Neural progenitor cell (in vitro differentiated cells): Measurements from ENCODE around the gene CAMSAP1.
"Not testable (repeated sequence)": the region's sequence is repeated elsewhere in the genome, so short reads cannot be mapped to it uniquely, and the experiment has no call there.

Experiments
- CTCF ChIP-seq: fragments of 200-600 bp; sonication (generic); IDR thresholded peaks from 2 replicates; pipeline ENCODE4 v1.5.1; 2017; ENCODE audit warnings: antibody characterized with exemption, mild to moderate bottlenecking
- EZH2 ChIP-seq: fragments of 200-600 bp; sonication (generic); IDR thresholded peaks from 2 replicates; pipeline ENCODE4 v1.6.1; 2017; ENCODE audit warnings: antibody characterized with exemption, mild to moderate bottlenecking, moderate library complexity
- EZH2phosphoT487 ChIP-seq: fragments of 200-600 bp; sonication (generic); IDR thresholded peaks from 2 replicates; pipeline ENCODE4 v1.6.1; 2017; ENCODE audit warnings: antibody characterized with exemption

DNA sequence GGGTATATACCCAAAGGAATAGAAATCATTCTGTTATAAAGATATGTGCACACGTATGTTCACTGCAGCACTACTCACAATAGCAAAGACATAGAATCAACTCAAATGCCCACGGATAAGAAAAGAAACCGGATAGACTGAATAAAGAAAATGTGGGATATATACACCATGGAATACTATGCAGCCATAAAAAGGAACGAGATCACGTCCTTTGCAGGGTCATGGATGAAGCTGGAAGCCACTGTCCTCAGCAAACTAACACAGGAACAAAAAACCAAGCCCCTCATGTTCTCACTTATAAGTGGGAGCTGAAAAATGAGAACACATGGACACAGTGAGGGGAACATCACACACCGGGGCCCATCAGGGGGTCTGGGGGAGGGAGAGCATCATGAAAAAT, 36.3 kb upstream of the CAMSAP1 start:
- TF ChIP-seq CTCF, EZH2, EZH2phosphoT487: not testable (repeated sequence)
